Measurements from ENCODE around the gene INHBA. TPM values are rescaled to one million over a fixed set of nuclear protein-coding genes. Genes with fewer than 3 reads are reported as not detected.

INHBA gene
- total RNA-seq, 1 experiment from 2014 or later, result 17.3 TPM

- Histone ChIP-seq H3K27me3 (ENCODE audit: insufficient read depth, low read depth) (no peaks in the 10 kb centered on the region), H3K4me2 (no peak overlapping the region), H3K27ac (no peak overlapping the region), H3K79me2 (ENCODE audit: low read depth) (no peaks in the 10 kb centered on the region), H3K4me1 (replicated peaks; ENCODE audit: insufficient read depth) (no peaks in the 10 kb centered on the region), H2AFZ (no peak overlapping the region), H3K36me3 (ENCODE audit: low read depth) (no peaks in the 10 kb centered on the region), H3K9me2 (ENCODE audit: insufficient read depth) (no peaks in the 10 kb centered on the region; the same call in 1 of the 2 replicates), H4K20me1 (ENCODE audit: insufficient read depth) (no peaks in the 10 kb centered on the region), H3F3A (ENCODE audit: insufficient read depth, low read depth) (no peaks in the 10 kb centered on the region), H3K4me3 (no peak overlapping the region), H3K9me3 (ENCODE audit: insufficient read depth, low read depth) (peaks cover under 1% of the 10 kb centered on the region)
- no TSS peak for BruUV-seq (replicated peaks)
- no peak for TF ChIP-seq EZH2 (IDR thresholded peaks at IDR 0.05; ENCODE audit: low read depth)
- TF ChIP-seq, protein P1, sequence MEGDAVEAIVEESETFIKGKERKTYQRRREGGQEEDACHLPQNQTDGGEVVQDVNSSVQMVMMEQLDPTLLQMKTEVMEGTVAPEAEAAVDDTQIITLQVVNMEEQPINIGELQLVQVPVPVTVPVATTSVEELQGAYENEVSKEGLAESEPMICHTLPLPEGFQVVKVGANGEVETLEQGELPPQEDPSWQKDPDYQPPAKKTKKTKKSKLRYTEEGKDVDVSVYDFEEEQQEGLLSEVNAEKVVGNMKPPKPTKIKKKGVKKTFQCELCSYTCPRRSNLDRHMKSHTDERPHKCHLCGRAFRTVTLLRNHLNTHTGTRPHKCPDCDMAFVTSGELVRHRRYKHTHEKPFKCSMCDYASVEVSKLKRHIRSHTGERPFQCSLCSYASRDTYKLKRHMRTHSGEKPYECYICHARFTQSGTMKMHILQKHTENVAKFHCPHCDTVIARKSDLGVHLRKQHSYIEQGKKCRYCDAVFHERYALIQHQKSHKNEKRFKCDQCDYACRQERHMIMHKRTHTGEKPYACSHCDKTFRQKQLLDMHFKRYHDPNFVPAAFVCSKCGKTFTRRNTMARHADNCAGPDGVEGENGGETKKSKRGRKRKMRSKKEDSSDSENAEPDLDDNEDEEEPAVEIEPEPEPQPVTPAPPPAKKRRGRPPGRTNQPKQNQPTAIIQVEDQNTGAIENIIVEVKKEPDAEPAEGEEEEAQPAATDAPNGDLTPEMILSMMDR (conservative IDR thresholded peaks at IDR 0.05), result no peak
- ChIA-PET CTCF (no interaction called here), POLR2A (ENCODE audit: unreplicated experiment) (no interaction called here)
- intact Hi-C loops (cut with micrococcal nuclease; ENCODE audit: unreplicated experiment), result no loop called here
- no peak for DNase-seq
These were observed 39.6 kb upstream of the INHBA start for GRCh38 chr7:41742401-41743020.

- Histone ChIP-seq H4K20me1 (ENCODE audit: insufficient read depth) (no peaks in the 10 kb centered on the region), H3K9me2 (ENCODE audit: insufficient read depth) (no peaks in the 10 kb centered on the region), H3K4me1 (replicated peaks; ENCODE audit: insufficient read depth) (no peaks in the 10 kb centered on the region), H3K4me3 (no peak overlapping the region), H3K9me3 (ENCODE audit: insufficient read depth, low read depth) (no peaks in the 10 kb centered on the region; the same call in 1 of the 2 replicates), H3K27me3 (ENCODE audit: insufficient read depth, low read depth) (no peaks in the 10 kb centered on the region), H3K36me3 (ENCODE audit: low read depth) (no peaks in the 10 kb centered on the region), H3K27ac (no peak overlapping the region), H3K79me2 (ENCODE audit: low read depth) (no peaks in the 10 kb centered on the region), H3K4me2 (no peak overlapping the region), H2AFZ (no peak overlapping the region), H3F3A (ENCODE audit: insufficient read depth, low read depth) (no peaks in the 10 kb centered on the region)
- ChIA-PET POLR2A (ENCODE audit: unreplicated experiment) (no interaction called here), CTCF (no interaction called here)
- TF ChIP-seq, protein P1 (conservative IDR thresholded peaks at IDR 0.05), result no peak
- TF ChIP-seq EZH2 (IDR thresholded peaks at IDR 0.05; ENCODE audit: low read depth), result no peak
- intact Hi-C loops (cut with micrococcal nuclease; ENCODE audit: unreplicated experiment), result no loop called here
- no TSS peak for BruUV-seq (replicated peaks)
- DNase-seq, result no peak
These were observed 35.9 kb upstream of the INHBA start for GRCh38 chr7:41738806-41739205.

GRCh38 chr7:41738336-41738735 is 35.4 kb upstream of the INHBA start:
- DNase-seq, result no peak
- H3K9me2 ChIP-seq (ENCODE audit: insufficient read depth), result no peaks in the 10 kb centered on the region

More at GRCh38 chr7:41738336-41738735, 35.4 kb upstream of the INHBA start:
- Histone ChIP-seq H3K36me3 (ENCODE audit: low read depth) (no peaks in the 10 kb centered on the region), H2AFZ (no peak overlapping the region), H3K79me2 (ENCODE audit: low read depth) (no peaks in the 10 kb centered on the region), H3K9me3 (ENCODE audit: insufficient read depth, low read depth) (no peaks in the 10 kb centered on the region; the same call in 1 of the 2 replicates), H3F3A (ENCODE audit: insufficient read depth, low read depth) (no peaks in the 10 kb centered on the region), H3K27me3 (ENCODE audit: insufficient read depth, low read depth) (no peaks in the 10 kb centered on the region), H3K4me3 (no peak overlapping the region), H3K4me2 (no peak overlapping the region), H3K4me1 (replicated peaks; ENCODE audit: insufficient read depth) (no peaks in the 10 kb centered on the region), H3K27ac (no peak overlapping the region), H4K20me1 (ENCODE audit: insufficient read depth) (no peaks in the 10 kb centered on the region)
- ChIA-PET POLR2A (ENCODE audit: unreplicated experiment) (no interaction called here), CTCF (no interaction called here)
- intact Hi-C loops (cut with micrococcal nuclease; ENCODE audit: unreplicated experiment), result no loop called here
- BruUV-seq (replicated peaks), result no TSS peak
- TF ChIP-seq, protein P1 (conservative IDR thresholded peaks at IDR 0.05), result no peak
- TF ChIP-seq EZH2 (IDR thresholded peaks at IDR 0.05; ENCODE audit: low read depth), result no peak

Measured in PC-9 (cell line).